Liver (tissue), 9 donors: Measurements from ENCODE around the gene SLC25A12. TPM values are rescaled to one million over a fixed set of nuclear protein-coding genes. Genes with fewer than 3 reads are reported as not detected.
"Not testable (repeated sequence)": the region's sequence is repeated elsewhere in the genome, so short reads cannot be mapped to it uniquely, and the experiment has no call there.

Experiments
- DNase-seq: peaks from one replicate; pipeline ENCODE4 v3.0.0-alpha.2; 2017; ENCODE audit warnings: low spot score
- H3K27ac ChIP-seq, 2 donors: one replicate each; pipeline ENCODE4 v1.7.0; 2013; ENCODE audit warnings: inconsistent platforms in 2 of 2, low read length in 2 of 2, control low read depth in 1 of 2, low read depth in 1 of 2, mild to moderate bottlenecking in 1 of 2
- H3K27me3 ChIP-seq, 4 donors: one replicate each; pipeline versions ENCODE4 v1.6.1 to v1.7.0; 2013; ENCODE audit warnings: low read length in 3 of 4, inconsistent platforms in 1 of 4, mild to moderate bottlenecking in 1 of 4, moderate library complexity in 1 of 4; ENCODE audit not compliant: control insufficient read depth in 4 of 4, insufficient read depth in 4 of 4
- H3K36me3 ChIP-seq, 4 donors: one replicate each; pipeline versions ENCODE4 v1.6.1 to v1.7.0; 2013; ENCODE audit warnings: low read length in 3 of 4, mild to moderate bottlenecking in 3 of 4, low read depth in 1 of 4, moderate library complexity in 1 of 4; ENCODE audit not compliant: control insufficient read depth in 4 of 4, insufficient read depth in 3 of 4
- H3K4me1 ChIP-seq, 4 donors: one replicate each; pipeline versions ENCODE4 v1.6.1 to v1.7.0; 2013; ENCODE audit warnings: low read length in 3 of 4, mild to moderate bottlenecking in 3 of 4, moderate library complexity in 1 of 4; ENCODE audit not compliant: control insufficient read depth in 4 of 4, insufficient read depth in 4 of 4
- H3K4me3 ChIP-seq, 3 donors: one replicate each; pipeline versions ENCODE4 v1.6.1 to v1.7.0; 2013; ENCODE audit warnings: low read length in 3 of 3, control low read depth in 1 of 3, low read depth in 1 of 3, mild to moderate bottlenecking in 1 of 3
- H3K9ac ChIP-seq, 2 donors: one replicate each; pipeline ENCODE4 v1.7.0; 2013; ENCODE audit warnings: low read length in 2 of 2, mild to moderate bottlenecking in 2 of 2, moderate library complexity in 2 of 2, control low read depth in 1 of 2, low read depth in 1 of 2
- H3K9me3 ChIP-seq, 4 donors: one replicate each; pipeline versions ENCODE4 v1.6.1 to v1.7.0; 2013; ENCODE audit warnings: low read length in 3 of 4; ENCODE audit not compliant: control insufficient read depth in 4 of 4
- FOXA2 ChIP-seq: IDR thresholded peaks from 2 replicates; pipeline ENCODE4 v1.6.1; 2016; ENCODE audit warnings: antibody characterized with exemption
- HNF4A ChIP-seq, 2 donors: conservative IDR thresholded peaks; 2 replicates each; pipeline ENCODE4 v1.6.1; 2016; ENCODE audit warnings: antibody characterized with exemption in 2 of 2, mild to moderate bottlenecking in 2 of 2
- HNF4G ChIP-seq: IDR thresholded peaks from 2 replicates; pipeline ENCODE4 v1.6.1; 2016; ENCODE audit warnings: antibody characterized with exemption
- NR2F2 ChIP-seq: IDR thresholded peaks from 2 replicates; pipeline ENCODE4 v1.6.1; 2016; ENCODE audit warnings: antibody characterized with exemption
- RAD21 ChIP-seq, 2 donors: IDR thresholded peaks; 2 replicates each; pipeline ENCODE4 v1.6.1; 2016; ENCODE audit warnings: antibody characterized with exemption in 2 of 2, mild to moderate bottlenecking in 2 of 2
- TAF1 ChIP-seq: conservative IDR thresholded peaks from 2 replicates; pipeline ENCODE4 v1.6.1; 2016; ENCODE audit warnings: antibody characterized with exemption, mild to moderate bottlenecking
- WGBS: extraction: QIAGEN DNeasy Blood & Tissue Kit; methylation state at CpG from one replicate; pipeline ENCODE4 v1.1.7; 2013; 5-methylcytosine and 5-hydroxymethylcytosine counted together
- polyA plus RNA-seq, 2 donors: library from polyadenylated mRNA; stranded (reverse) in 1 of 2; unstranded in 1 of 2; fragments of 200-250 nt in 1 of 2; fragments of >200 nt in 1 of 2; fragmentation: Nextera tagmentation in 1 of 2; extraction: Ambion mirVana in 1 of 2; gene quantifications; one replicate each; pipeline versions ENCODE4 v1.2.1 to v1.2.3, GENCODE V29; 2013 to 2015
- total RNA-seq, 2 donors: library from RNA; depleted of rRNA; stranded (reverse); fragments of >200 nt; gene quantifications; one replicate each; pipeline ENCODE4 v1.2.3, GENCODE V29; 2014
- TF ChIP-seq, protein P1 (sequence below): IDR thresholded peaks from 2 replicates; pipeline ENCODE4 v1.6.1; 2016; ENCODE audit warnings: antibody characterized with exemption
- TF ChIP-seq, protein P2 (sequence below): IDR thresholded peaks from 2 replicates; pipeline ENCODE4 v1.6.1; 2016; ENCODE audit warnings: antibody characterized with exemption
- TF ChIP-seq, protein P3 (sequence below): fragments of 150-350 bp; IDR thresholded peaks from 2 replicates; pipeline ENCODE4 v1.5.1; 2017; ENCODE audit warnings: improper control_type of control experiment, low read depth, low read length; ENCODE audit not compliant: missing input control
- donor health status: healthy.
- donor health status: healthy.
- donor health status: healthy.
- donor health status: healthy.
- donor health status: healthy.

SLC25A12 gene
- total and polyA plus RNA-seq, 4 donors, result 0.46 to 4.4 (median 2.1) TPM

DNA sequence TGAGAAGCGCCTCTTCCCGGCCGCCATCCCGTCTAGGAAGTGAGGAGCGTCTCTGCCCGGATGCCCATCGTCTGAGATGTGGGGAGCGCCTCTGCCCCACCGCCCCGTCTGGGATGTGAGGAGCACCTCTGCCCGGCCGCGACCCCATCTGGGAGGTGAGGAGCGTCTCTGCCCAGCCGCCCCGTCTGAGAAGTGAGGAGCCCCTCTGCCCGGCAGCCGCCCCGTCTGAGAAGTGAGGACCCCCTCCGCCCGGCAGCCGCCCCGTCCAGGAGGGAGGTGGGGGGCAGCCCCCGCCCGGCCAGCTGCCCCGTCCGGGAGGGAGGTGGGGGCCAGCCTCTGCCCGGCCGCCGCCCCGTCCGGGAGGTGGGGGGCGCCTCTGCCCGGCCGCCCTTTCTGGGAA lies 119.5 kb downstream of the SLC25A12 start:
- not testable (repeated sequence) for H3K4me3 ChIP-seq, H3K36me3 ChIP-seq, H3K27me3 ChIP-seq, DNase-seq, H3K9ac ChIP-seq, H3K4me1 ChIP-seq, H3K27ac ChIP-seq
- peaks cover 1 to 10% (median 4%) of the 10 kb centered on the region in 4 donors for H3K9me3 ChIP-seq
- WGBS, result 98% methylated on average over 35 of the region's 35 CpGs

DNA sequence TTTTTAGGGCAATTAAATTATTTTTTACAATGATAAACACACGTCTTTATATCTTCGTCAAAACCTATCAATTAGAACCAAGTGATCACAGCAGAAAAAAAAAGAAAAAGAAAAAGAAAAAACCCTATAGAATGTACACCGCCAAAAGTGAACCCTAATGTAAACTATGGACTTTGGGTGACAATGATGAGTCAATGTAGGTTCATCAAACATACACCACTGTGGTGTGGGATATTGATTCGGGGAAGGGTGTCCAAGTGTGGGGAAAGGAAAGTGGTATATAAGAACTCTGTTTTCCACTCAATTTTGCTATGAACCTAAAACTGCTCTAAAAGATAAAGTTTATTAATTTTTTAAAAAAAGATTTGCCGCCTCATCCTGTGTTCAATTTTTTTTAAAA lies 121.7 kb downstream of the SLC25A12 start:
- H3K36me3 ChIP-seq, result no peaks in the 10 kb centered on the region
- no peak for DNase-seq
- H3K9me3 ChIP-seq, result no peaks in the 10 kb centered on the region
- TF ChIP-seq, protein P1, sequence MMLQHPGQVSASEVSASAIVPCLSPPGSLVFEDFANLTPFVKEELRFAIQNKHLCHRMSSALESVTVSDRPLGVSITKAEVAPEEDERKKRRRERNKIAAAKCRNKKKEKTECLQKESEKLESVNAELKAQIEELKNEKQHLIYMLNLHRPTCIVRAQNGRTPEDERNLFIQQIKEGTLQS, result no peak
- TF ChIP-seq, protein P2, sequence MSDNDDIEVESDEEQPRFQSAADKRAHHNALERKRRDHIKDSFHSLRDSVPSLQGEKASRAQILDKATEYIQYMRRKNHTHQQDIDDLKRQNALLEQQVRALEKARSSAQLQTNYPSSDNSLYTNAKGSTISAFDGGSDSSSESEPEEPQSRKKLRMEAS, result no peak
- TF ChIP-seq HNF4A (conservative IDR thresholded peaks at IDR 0.05) (no peak), RAD21 (IDR thresholded peaks at IDR 0.05) (no peak), FOXA2 (no peak), HNF4G (no peak), TAF1 (no peak)
- TF ChIP-seq, protein P3, sequence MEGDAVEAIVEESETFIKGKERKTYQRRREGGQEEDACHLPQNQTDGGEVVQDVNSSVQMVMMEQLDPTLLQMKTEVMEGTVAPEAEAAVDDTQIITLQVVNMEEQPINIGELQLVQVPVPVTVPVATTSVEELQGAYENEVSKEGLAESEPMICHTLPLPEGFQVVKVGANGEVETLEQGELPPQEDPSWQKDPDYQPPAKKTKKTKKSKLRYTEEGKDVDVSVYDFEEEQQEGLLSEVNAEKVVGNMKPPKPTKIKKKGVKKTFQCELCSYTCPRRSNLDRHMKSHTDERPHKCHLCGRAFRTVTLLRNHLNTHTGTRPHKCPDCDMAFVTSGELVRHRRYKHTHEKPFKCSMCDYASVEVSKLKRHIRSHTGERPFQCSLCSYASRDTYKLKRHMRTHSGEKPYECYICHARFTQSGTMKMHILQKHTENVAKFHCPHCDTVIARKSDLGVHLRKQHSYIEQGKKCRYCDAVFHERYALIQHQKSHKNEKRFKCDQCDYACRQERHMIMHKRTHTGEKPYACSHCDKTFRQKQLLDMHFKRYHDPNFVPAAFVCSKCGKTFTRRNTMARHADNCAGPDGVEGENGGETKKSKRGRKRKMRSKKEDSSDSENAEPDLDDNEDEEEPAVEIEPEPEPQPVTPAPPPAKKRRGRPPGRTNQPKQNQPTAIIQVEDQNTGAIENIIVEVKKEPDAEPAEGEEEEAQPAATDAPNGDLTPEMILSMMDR, result no peak
- no peak overlapping the region for H3K9ac ChIP-seq
- no peak overlapping the region for H3K4me3 ChIP-seq
- WGBS, result 88% methylated on average over 5 of the region's 5 CpGs
- H3K27me3 ChIP-seq, result no peaks in the 10 kb centered on the region
- H3K4me1 ChIP-seq, result no peaks in the 10 kb centered on the region
- H3K27ac ChIP-seq, result no peak overlapping the region

DNA sequence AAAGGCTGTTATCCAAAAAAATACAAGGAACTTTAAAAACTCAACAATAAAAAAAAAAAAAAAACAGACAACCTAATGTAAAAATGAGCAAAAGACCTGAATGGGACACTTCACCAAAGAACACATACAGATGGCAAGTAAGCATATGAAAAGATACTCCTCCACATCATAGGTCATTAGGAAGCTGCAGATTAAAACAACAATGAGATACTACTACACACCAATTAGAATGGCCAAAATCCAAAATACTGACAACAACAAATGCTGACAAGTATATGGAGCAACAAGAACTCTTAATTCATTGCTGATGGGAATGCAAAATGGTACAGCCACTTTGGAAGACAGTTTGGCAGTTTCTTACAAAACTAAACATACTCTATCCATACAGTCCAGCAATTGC lies 122.6 kb downstream of the SLC25A12 start:
- no peak overlapping the region for H3K27ac ChIP-seq
- no peaks in the 10 kb centered on the region for H3K9me3 ChIP-seq
- H3K4me1 ChIP-seq, result no peaks in the 10 kb centered on the region
- no peaks in the 10 kb centered on the region for H3K27me3 ChIP-seq
- TF ChIP-seq TAF1 (no peak), NR2F2 (no peak), RAD21 (IDR thresholded peaks at IDR 0.05) (no peak), HNF4G (no peak), HNF4A (conservative IDR thresholded peaks at IDR 0.05) (no peak)
- H3K4me3 ChIP-seq, result no peak overlapping the region
- no peak overlapping the region for H3K9ac ChIP-seq
- no peak for DNase-seq
- H3K36me3 ChIP-seq, result no peaks in the 10 kb centered on the region

DNA sequence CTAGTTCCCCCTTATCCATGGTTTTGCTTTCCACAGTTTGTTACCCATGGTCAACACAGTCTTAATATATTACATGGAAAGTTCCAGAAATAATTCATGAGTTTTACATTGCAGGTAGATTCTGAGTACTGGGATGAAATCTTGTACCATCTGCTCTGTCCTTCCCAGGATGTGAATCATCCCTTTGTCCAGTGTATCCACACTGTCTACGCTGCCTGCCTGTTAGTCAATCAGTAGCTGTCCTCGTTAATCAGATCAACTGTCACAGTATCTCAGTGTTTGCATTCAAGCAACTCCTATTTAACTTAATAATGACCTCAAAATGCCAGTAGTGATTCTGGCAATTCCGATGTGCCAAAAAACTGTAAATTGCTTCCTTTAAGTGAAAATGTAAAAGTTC lies 130.4 kb downstream of the SLC25A12 start:
- TF ChIP-seq FOXA2, result no peak
- H3K4me1 ChIP-seq, result no peaks in the 10 kb centered on the region
- H3K4me3 ChIP-seq, result no peak overlapping the region
- H3K9me3 ChIP-seq, result no peaks in the 10 kb centered on the region
- H3K36me3 ChIP-seq, result peaks cover 0 to 8% (median 0%) of the 10 kb centered on the region in 4 donors
- DNase-seq, result no peak
- H3K9ac ChIP-seq, result no peak overlapping the region
- 95% methylated on average over 3 of the region's 3 CpGs for WGBS
- no peak overlapping the region for H3K27ac ChIP-seq
- H3K27me3 ChIP-seq, result no peaks in the 10 kb centered on the region
